ENCODE measurements around the gene CHN2. TPM values are rescaled to one million over a fixed set of nuclear protein-coding genes. Genes with fewer than 3 reads are reported as not detected.
"Not testable (repeated sequence)": the region's sequence is repeated elsewhere in the genome, so short reads cannot be mapped to it uniquely, and the experiment has no call there.

The CHN2 gene
- total RNA-seq, 1 donor, result 0.81 TPM

DNA sequence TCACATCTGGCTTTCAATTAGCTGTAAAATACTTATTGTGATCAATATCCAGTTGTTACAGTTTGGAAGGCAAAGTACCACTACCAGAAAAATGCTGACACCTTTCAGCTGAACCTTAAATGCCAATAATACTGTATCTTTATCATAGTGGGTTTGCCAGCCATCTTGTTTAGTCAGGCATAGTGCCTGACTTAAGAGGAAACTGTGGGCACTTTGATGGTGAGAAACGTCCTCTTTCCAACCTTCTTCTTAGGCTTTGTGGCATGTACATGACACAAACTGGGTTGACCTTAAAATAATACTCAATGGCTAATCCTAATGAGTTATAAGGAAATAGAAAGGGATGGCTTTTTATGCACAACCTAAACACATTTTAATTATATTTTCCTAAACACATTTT is 316.8 kb downstream of the CHN2 start:
- H3K4me3 ChIP-seq (ENCODE audit: low read depth, low read length), result no peak overlapping the region
- TF ChIP-seq CTCF (IDR thresholded peaks at IDR 0.05; ENCODE audit: insufficient read depth, low read length), result no peak
- DNase-seq (ENCODE audit: low read depth), result no peak

- H3K4me3 ChIP-seq (ENCODE audit: low read depth, low read length), result no peak overlapping the region
- no peak for TF ChIP-seq CTCF (IDR thresholded peaks at IDR 0.05; ENCODE audit: insufficient read depth, low read length)
- DNase-seq (ENCODE audit: low read depth), result no peak
These were observed 317.3 kb downstream of the CHN2 start for GRCh38 chr7:29511851-29512250.

- no peak overlapping the region for H3K4me3 ChIP-seq (ENCODE audit: low read depth, low read length)
- no peak for TF ChIP-seq CTCF (IDR thresholded peaks at IDR 0.05; ENCODE audit: insufficient read depth, low read length)
- no peak for DNase-seq (ENCODE audit: low read depth)
These were observed 321.9 kb downstream of the CHN2 start for GRCh38 chr7:29516491-29516890.

DNA sequence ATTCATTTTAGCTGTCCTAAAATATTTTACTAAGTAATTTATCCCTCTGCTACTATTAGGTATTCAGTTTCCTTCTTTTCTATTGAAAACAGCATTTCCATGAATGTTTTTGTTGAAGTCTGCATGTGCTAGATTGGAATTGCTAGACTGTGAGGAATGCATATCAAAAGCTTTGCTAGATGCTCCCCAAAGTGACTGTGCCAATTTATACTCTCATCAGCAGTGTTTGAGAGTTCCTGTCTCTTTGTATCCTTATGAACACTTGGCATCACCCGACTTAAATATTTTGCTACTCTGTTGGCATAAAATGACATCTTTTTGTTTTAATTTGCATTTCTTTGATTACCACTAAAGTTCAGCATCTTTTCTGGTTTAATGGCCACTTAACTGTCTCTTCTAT is 324.0 kb downstream of the CHN2 start:
- no peak for TF ChIP-seq CTCF (IDR thresholded peaks at IDR 0.05; ENCODE audit: insufficient read depth, low read length)
- no peak overlapping the region for H3K4me3 ChIP-seq (ENCODE audit: low read depth, low read length)
- DNase-seq (ENCODE audit: low read depth), result no peak

GRCh38 chr7:29523728-29524127 is 329.2 kb downstream of the CHN2 start:
- H3K4me3 ChIP-seq (ENCODE audit: low read depth, low read length), result no peak overlapping the region
- no peak for TF ChIP-seq CTCF (IDR thresholded peaks at IDR 0.05; ENCODE audit: insufficient read depth, low read length)
- DNase-seq (ENCODE audit: low read depth), result no peak

GRCh38 chr7:29527505-29528108 is 333.0 kb downstream of the CHN2 start:
- no peak for TF ChIP-seq CTCF (IDR thresholded peaks at IDR 0.05; ENCODE audit: insufficient read depth, low read length)
- H3K4me3 ChIP-seq (ENCODE audit: low read depth, low read length), result no peak overlapping the region
- DNase-seq (ENCODE audit: low read depth), result no peak

DNA sequence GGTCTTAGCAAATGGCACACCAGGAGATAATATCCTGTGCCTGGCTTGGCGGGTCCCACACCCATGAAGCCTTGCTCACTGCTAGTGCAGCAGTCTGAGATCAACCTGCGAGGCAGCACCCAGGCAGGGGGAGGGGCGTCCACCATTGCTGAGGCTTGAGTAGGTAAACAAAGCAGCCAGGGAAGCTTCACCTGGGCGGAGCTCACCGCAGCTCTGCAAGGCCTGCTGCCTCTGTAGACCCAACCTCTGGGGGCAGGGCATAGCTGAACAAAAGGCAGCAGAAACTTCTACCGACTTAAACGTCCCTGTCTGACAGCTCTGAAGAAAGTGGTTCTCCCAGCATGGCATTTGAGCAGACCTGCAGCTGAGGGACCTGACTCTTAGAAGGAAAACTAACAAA is 334.0 kb downstream of the CHN2 start:
- not testable (repeated sequence) for DNase-seq (ENCODE audit: low read depth)

More for the DNA sequence above, 334.0 kb downstream of the CHN2 start:
- not testable (repeated sequence) for H3K4me3 ChIP-seq (ENCODE audit: low read depth, low read length)

Other genes with a start within 250 kb of the CHN2 start
- gene TRIL, start 236.4 kb upstream of the CHN2 start, total RNA-seq (ENCODE audit: low replicate concordance), result 0.81 and 6.3 TPM in 2 replicates
- gene CPVL, start 48.2 kb upstream of the CHN2 start, total RNA-seq (ENCODE audit: low replicate concordance), result 0.54 and 3.2 TPM in 2 replicates